OCI-LY1 (cell line): Measurements from ENCODE around the gene ADAT1.
A peak's percentile ranks its signal among the peaks of the same experiment; 100 is the strongest.

ENCODE experiments used
- H2AFZ ChIP-seq: fragments of 200-600 bp; sonication (generic), shearing (Covaris generic); 2 replicates; pipeline ENCODE4 v1.6.0; 2014; ENCODE audit warnings: antibody characterized with exemption, mild to moderate bottlenecking, low read length
- H3F3A ChIP-seq: fragments of 200-600 bp; sonication (generic), shearing (Covaris generic); 2 replicates; pipeline ENCODE4 v1.6.0; 2014; ENCODE audit warnings: mild to moderate bottlenecking, antibody characterized with exemption, low read length, moderate library complexity; ENCODE audit not compliant: insufficient read depth
- H3K27ac ChIP-seq: fragments of 200-600 bp; sonication (generic); 2 replicates; pipeline ENCODE4 v1.5.1; 2014; ENCODE audit warnings: low read length, mixed run types, mild to moderate bottlenecking, low read depth; ENCODE audit not compliant: poor library complexity, severe bottlenecking
- H3K27me3 ChIP-seq: fragments of 200-600 bp; sonication (generic); 2 replicates; pipeline ENCODE4 v1.6.0; 2014; ENCODE audit warnings: antibody characterized with exemption, mild to moderate bottlenecking, low read length, moderate library complexity; ENCODE audit not compliant: insufficient read depth
- H3K36me3 ChIP-seq: fragments of 200-600 bp; sonication (generic); 2 replicates; pipeline ENCODE4 v1.6.1; 2014; ENCODE audit warnings: mild to moderate bottlenecking, antibody characterized with exemption, low read length, moderate library complexity, mixed read lengths; ENCODE audit not compliant: insufficient read depth
- H3K4me1 ChIP-seq: fragments of 200-600 bp; sonication (generic); 2 replicates; pipeline ENCODE4 v1.5.1; 2014; ENCODE audit warnings: mild to moderate bottlenecking, low read length, moderate library complexity; ENCODE audit not compliant: insufficient read depth, severe bottlenecking
- H3K4me2 ChIP-seq: fragments of 200-600 bp; sonication (generic), shearing (Covaris generic); 2 replicates; pipeline ENCODE4 v1.6.1; 2014; ENCODE audit warnings: low read length
- H3K4me3 ChIP-seq: fragments of 200-600 bp; sonication (generic); 2 replicates; pipeline ENCODE4 v1.5.1; 2014; ENCODE audit warnings: low read length, low read depth, mild to moderate bottlenecking, mixed read lengths; ENCODE audit not compliant: poor library complexity, severe bottlenecking
- H3K79me2 ChIP-seq: fragments of 200-600 bp; shearing (Covaris generic); 2 replicates; pipeline ENCODE4 v1.6.1; 2016; ENCODE audit warnings: mixed run types, low read length, mixed read lengths; ENCODE audit not compliant: insufficient read depth
- H3K9ac ChIP-seq: fragments of 200-600 bp; sonication (generic), shearing (Covaris generic); 2 replicates; pipeline ENCODE4 v1.6.1; 2014; ENCODE audit warnings: mild to moderate bottlenecking, low read length, mixed read lengths
- H3K9me2 ChIP-seq: fragments of 200-600 bp; sonication (generic), shearing (Covaris generic); 2 replicates; pipeline ENCODE4 v1.6.1; 2014; ENCODE audit warnings: low read depth, mild to moderate bottlenecking, low read length, mixed read lengths
- H3K9me3 ChIP-seq: fragments of 200-600 bp; shearing (Covaris generic); 2 replicates; pipeline ENCODE4 v1.6.1; 2014; ENCODE audit warnings: low read length, mixed read lengths
- H4K20me1 ChIP-seq: fragments of 200-600 bp; sonication (generic), shearing (Covaris generic); 2 replicates; pipeline ENCODE4 v1.6.0; 2016; ENCODE audit warnings: mild to moderate bottlenecking, low read length; ENCODE audit not compliant: insufficient read depth
- EZH2 ChIP-seq: fragments of 200-600 bp; sonication (generic), shearing (Covaris generic); IDR thresholded peaks from 2 replicates; pipeline ENCODE4 v1.8.0; 2017; ENCODE audit warnings: borderline replicate concordance, mixed run types, mild to moderate bottlenecking, antibody characterized with exemption, low read length, moderate library complexity, mixed read lengths
- TF ChIP-seq, protein P1 (sequence below): fragments of 200-600 bp; sonication (generic), shearing (Covaris generic); IDR thresholded peaks from 2 replicates; pipeline ENCODE4 v1.5.1; 2017; ENCODE audit warnings: mild to moderate bottlenecking, antibody characterized with exemption, low read length, moderate library complexity, mixed read lengths

ADAT1 gene

DNA sequence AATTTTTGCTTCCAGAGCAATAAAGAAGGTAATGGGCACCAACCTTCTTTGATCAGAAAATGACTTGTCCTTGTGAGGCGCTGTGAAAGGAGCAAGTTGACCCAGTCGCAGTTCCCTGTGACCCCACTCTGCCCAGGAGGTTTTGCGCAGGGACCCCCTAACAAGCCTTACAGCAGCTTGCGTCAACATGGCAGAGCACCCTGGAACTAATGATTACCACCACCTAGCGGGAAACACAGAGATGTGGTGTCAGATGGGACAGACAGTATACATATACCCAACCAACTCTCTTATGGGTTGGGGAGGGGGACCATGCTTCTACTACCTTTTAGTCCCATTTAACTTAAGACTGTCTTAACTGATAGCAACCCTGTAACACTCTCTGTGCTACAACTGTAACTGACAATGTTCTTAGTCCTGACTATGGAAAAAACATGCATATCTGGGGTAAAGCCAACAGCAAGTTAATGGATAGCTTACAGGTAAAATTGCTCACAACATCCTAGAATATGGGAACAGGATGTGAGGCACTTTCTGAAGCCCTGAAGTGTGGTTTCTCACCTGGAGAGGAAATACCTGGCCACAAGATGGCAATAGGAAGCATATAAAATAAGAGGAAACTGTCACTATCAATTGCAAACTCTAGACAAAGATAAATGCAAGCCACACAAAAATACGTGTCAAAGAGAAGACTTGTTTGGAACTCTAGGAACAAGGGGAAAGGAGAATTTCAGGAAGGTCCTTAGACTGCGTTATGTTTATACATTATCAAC lies 21.3 kb upstream of the ADAT1 start:
- H3K4me2 ChIP-seq = peak overlapping the region; percentile 87; the same call in 1 of the 2 replicates
- no peak overlapping the region for H3K4me3 ChIP-seq
- no peak overlapping the region for H3K27ac ChIP-seq
- H3K9me3 ChIP-seq = no peaks in the 10 kb centered on the region
- H3K4me1 ChIP-seq = peaks cover 28% of the 10 kb centered on the region
- no peaks in the 10 kb centered on the region for H3K27me3 ChIP-seq
- no peaks in the 10 kb centered on the region for H3F3A ChIP-seq
- H2AFZ ChIP-seq = no peak overlapping the region
- H4K20me1 ChIP-seq = no peaks in the 10 kb centered on the region; the same call in 1 of the 2 replicates
- H3K9ac ChIP-seq = no peak overlapping the region; the same call in 1 of the 2 replicates
- H3K9me2 ChIP-seq = no peaks in the 10 kb centered on the region
- TF ChIP-seq EZH2 = no peak
- TF ChIP-seq, protein P1, sequence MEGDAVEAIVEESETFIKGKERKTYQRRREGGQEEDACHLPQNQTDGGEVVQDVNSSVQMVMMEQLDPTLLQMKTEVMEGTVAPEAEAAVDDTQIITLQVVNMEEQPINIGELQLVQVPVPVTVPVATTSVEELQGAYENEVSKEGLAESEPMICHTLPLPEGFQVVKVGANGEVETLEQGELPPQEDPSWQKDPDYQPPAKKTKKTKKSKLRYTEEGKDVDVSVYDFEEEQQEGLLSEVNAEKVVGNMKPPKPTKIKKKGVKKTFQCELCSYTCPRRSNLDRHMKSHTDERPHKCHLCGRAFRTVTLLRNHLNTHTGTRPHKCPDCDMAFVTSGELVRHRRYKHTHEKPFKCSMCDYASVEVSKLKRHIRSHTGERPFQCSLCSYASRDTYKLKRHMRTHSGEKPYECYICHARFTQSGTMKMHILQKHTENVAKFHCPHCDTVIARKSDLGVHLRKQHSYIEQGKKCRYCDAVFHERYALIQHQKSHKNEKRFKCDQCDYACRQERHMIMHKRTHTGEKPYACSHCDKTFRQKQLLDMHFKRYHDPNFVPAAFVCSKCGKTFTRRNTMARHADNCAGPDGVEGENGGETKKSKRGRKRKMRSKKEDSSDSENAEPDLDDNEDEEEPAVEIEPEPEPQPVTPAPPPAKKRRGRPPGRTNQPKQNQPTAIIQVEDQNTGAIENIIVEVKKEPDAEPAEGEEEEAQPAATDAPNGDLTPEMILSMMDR = peak; percentile 22; the same call in 1 of the 2 replicates
- H3K36me3 ChIP-seq = peaks cover 63% of the 10 kb centered on the region
- peaks cover 61% of the 10 kb centered on the region for H3K79me2 ChIP-seq

DNA sequence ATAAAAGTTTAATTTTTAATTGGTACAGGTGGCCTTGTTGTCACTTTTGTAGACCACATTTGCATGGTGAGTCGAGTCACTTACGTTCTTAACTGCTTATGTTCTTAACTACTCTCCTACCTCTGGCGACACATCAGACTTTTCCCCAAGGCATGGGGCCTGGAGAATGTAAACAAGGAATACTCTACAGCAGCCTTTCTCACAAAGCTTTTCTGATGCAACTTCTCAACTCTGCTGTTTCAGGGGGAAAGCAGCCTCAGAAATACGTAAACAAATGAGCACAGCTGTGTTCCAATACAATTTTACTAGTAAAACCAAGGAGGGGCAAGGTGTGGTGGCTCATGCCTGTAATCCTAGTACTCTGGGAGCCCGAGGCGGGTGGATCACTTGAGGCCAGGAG lies 17.5 kb upstream of the ADAT1 start:
- no peak overlapping the region for H3K4me3 ChIP-seq
- TF ChIP-seq, protein P1 = no peak
- TF ChIP-seq EZH2 = no peak
- H3K9me2 ChIP-seq = no peaks in the 10 kb centered on the region
- H3K36me3 ChIP-seq = peaks cover 93% of the 10 kb centered on the region
- H3K9me3 ChIP-seq = no peaks in the 10 kb centered on the region
- H3K9ac ChIP-seq = no peak overlapping the region
- no peak overlapping the region for H2AFZ ChIP-seq
- no peaks in the 10 kb centered on the region for H3K27me3 ChIP-seq
- H3K79me2 ChIP-seq = peaks cover 31% of the 10 kb centered on the region
- H3K4me1 ChIP-seq = peaks cover 16% of the 10 kb centered on the region
- H4K20me1 ChIP-seq = no peaks in the 10 kb centered on the region; the same call in 1 of the 2 replicates
- no peak overlapping the region for H3K27ac ChIP-seq
- no peaks in the 10 kb centered on the region for H3F3A ChIP-seq
- H3K4me2 ChIP-seq = no peak overlapping the region

DNA sequence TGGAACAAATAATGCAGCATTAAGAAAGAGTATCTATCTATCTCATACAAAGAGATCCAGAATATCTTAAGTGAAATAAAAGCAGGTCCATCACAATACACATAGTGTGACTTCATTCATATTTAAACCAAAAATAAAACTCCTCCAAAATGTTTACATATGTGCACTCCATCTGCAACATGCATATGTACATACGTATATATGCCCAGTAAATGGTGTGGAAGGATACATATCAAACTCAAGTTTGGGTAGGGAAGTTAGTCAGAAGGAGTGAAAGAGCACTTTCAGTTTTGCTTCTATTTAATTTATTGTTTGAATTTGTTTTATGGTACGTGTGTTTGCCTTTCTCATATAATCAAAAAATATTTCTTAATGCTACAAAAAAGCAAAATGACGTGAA lies 12.0 kb upstream of the ADAT1 start:
- no peak overlapping the region for H3K9ac ChIP-seq
- H2AFZ ChIP-seq = no peak overlapping the region
- peaks cover 92% of the 10 kb centered on the region for H3K36me3 ChIP-seq
- no peaks in the 10 kb centered on the region for H4K20me1 ChIP-seq
- no peak overlapping the region for H3K27ac ChIP-seq
- H3K27me3 ChIP-seq = no peaks in the 10 kb centered on the region
- TF ChIP-seq EZH2 = no peak
- TF ChIP-seq, protein P1 = no peak
- H3F3A ChIP-seq = no peaks in the 10 kb centered on the region
- H3K9me3 ChIP-seq = no peaks in the 10 kb centered on the region
- no peaks in the 10 kb centered on the region for H3K9me2 ChIP-seq
- no peak overlapping the region for H3K4me3 ChIP-seq
- no peaks in the 10 kb centered on the region for H3K79me2 ChIP-seq
- H3K4me2 ChIP-seq = no peak overlapping the region
- no peaks in the 10 kb centered on the region for H3K4me1 ChIP-seq
